Neural cell (in vitro differentiated cells): ENCODE data around the gene BLCAP.
A peak's percentile ranks its signal among the peaks of the same experiment; 100 is the strongest.

Experiments used
- EP300 ChIP-seq: fragments of 450-650 bp; conservative IDR thresholded peaks from 2 replicates; pipeline ENCODE4 v1.6.1; 2014; ENCODE audit warnings: antibody characterized with exemption, mild to moderate bottlenecking, moderate library complexity; ENCODE audit not compliant: poor library complexity, severe bottlenecking
- EZH2 ChIP-seq: fragments of 200-600, 300-800 bp; shearing (Covaris generic), sonication (generic); IDR thresholded peaks from 2 replicates; pipeline ENCODE4 v1.6.1; 2014; ENCODE audit warnings: antibody characterized with exemption, low read length, borderline replicate concordance, mild to moderate bottlenecking; ENCODE audit not compliant: insufficient read depth, poor library complexity, severe bottlenecking
- POLR2AphosphoS5 ChIP-seq: IDR thresholded peaks from 2 replicates; pipeline ENCODE4 v1.6.1; 2012
- RAD21 ChIP-seq: fragments of 450-650 bp; conservative IDR thresholded peaks from 2 replicates; pipeline ENCODE4 v1.6.1; 2014; ENCODE audit warnings: antibody characterized with exemption, mild to moderate bottlenecking, moderate library complexity
- SMC3 ChIP-seq: fragments of 450-650 bp; conservative IDR thresholded peaks from 2 replicates; pipeline ENCODE4 v1.6.1; 2014; ENCODE audit warnings: antibody characterized with exemption, mild to moderate bottlenecking, moderate library complexity; ENCODE audit not compliant: poor library complexity
- TAF1 ChIP-seq: IDR thresholded peaks from 2 replicates; pipeline ENCODE4 v1.6.1; 2012; ENCODE audit warnings: low read depth
- TF ChIP-seq, protein P1 (sequence below): fragments of 450-650 bp; IDR thresholded peaks from 2 replicates; pipeline ENCODE4 v1.5.1; 2014; ENCODE audit warnings: antibody characterized with exemption, mild to moderate bottlenecking, moderate library complexity; ENCODE audit not compliant: poor library complexity, severe bottlenecking
- TF ChIP-seq, protein P2 (sequence below): IDR thresholded peaks from 2 replicates; pipeline ENCODE4 v1.6.1; 2012; ENCODE audit warnings: borderline replicate concordance

DNA sequence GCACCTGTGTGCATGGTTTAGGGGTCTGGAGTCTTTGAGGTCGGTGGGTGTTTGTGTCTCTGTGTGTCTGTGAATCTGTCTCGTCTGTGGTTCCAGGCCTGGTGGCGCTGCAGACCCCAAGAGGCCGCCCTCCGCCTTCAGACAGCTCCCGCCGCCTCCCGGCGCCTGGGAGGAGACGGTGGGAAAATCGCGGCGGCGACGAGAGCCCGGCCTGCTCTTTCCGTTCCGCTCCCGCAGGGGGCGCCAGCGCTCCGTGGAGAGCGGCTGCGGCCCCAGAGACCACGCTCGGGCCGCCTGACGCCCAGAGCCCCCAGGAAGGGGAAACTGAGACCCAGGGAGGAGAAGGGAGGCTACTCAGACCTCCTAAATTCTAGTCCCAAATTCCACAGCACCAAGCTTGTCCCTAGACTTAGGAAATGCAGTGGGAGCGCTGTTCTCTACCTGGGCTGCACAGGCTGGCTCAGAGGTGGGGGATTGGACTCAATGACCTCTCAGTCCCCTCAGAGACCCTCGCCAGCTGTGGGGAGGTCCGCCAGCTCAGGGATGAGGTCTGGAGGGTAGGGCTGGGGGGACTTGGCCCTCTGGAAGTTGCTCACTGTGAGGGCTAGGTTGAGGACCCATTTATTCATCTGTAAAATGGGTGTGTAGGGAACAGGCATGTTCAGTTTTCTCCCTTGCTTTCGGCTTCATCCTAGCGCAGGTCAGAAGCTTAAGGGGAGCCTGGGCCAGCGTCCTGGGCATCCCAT is 36.9 kb upstream of the BLCAP start:
- TF ChIP-seq, protein P1, sequence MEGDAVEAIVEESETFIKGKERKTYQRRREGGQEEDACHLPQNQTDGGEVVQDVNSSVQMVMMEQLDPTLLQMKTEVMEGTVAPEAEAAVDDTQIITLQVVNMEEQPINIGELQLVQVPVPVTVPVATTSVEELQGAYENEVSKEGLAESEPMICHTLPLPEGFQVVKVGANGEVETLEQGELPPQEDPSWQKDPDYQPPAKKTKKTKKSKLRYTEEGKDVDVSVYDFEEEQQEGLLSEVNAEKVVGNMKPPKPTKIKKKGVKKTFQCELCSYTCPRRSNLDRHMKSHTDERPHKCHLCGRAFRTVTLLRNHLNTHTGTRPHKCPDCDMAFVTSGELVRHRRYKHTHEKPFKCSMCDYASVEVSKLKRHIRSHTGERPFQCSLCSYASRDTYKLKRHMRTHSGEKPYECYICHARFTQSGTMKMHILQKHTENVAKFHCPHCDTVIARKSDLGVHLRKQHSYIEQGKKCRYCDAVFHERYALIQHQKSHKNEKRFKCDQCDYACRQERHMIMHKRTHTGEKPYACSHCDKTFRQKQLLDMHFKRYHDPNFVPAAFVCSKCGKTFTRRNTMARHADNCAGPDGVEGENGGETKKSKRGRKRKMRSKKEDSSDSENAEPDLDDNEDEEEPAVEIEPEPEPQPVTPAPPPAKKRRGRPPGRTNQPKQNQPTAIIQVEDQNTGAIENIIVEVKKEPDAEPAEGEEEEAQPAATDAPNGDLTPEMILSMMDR: peak; percentile 99
- TF ChIP-seq, protein P2, sequence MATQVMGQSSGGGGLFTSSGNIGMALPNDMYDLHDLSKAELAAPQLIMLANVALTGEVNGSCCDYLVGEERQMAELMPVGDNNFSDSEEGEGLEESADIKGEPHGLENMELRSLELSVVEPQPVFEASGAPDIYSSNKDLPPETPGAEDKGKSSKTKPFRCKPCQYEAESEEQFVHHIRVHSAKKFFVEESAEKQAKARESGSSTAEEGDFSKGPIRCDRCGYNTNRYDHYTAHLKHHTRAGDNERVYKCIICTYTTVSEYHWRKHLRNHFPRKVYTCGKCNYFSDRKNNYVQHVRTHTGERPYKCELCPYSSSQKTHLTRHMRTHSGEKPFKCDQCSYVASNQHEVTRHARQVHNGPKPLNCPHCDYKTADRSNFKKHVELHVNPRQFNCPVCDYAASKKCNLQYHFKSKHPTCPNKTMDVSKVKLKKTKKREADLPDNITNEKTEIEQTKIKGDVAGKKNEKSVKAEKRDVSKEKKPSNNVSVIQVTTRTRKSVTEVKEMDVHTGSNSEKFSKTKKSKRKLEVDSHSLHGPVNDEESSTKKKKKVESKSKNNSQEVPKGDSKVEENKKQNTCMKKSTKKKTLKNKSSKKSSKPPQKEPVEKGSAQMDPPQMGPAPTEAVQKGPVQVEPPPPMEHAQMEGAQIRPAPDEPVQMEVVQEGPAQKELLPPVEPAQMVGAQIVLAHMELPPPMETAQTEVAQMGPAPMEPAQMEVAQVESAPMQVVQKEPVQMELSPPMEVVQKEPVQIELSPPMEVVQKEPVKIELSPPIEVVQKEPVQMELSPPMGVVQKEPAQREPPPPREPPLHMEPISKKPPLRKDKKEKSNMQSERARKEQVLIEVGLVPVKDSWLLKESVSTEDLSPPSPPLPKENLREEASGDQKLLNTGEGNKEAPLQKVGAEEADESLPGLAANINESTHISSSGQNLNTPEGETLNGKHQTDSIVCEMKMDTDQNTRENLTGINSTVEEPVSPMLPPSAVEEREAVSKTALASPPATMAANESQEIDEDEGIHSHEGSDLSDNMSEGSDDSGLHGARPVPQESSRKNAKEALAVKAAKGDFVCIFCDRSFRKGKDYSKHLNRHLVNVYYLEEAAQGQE: no peak
- no peak for TF ChIP-seq EZH2
- TF ChIP-seq EP300: no peak
- no peak for TF ChIP-seq POLR2AphosphoS5
- TF ChIP-seq SMC3: peak; percentile 100
- TF ChIP-seq TAF1: no peak
- peak; percentile 100 for TF ChIP-seq RAD21
